HG03342 (cell line): ENCODE results near the gene GOLGB1.

Source experiments
- ATAC-seq: cut with Tn5 transposase; IDR thresholded peaks from one replicate; pipeline ENCODE4 v1.9.1; 2021; ENCODE audit warnings: mild to moderate bottlenecking, moderate library complexity; ENCODE audit not compliant: unreplicated experiment

GOLGB1 gene

DNA sequence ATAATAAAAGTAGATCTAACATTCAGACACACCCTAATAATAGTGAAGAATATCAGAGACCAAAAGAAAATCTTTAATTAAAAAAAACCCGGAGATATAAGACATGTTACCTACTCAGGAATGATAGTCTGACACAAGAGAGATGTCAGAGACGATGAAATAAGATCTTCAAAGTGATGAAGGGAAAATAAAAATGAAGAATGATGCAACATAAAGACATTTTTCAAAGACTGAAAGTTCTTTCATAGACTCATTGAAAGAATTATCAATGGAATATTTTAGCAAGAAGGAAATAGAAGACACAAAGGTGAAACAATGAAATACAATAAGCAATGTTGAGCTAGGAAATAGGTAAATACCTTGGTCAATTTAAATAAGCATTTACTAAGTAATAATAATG lies 108.4 kb downstream of the GOLGB1 start:
- ATAC-seq: no peak

DNA sequence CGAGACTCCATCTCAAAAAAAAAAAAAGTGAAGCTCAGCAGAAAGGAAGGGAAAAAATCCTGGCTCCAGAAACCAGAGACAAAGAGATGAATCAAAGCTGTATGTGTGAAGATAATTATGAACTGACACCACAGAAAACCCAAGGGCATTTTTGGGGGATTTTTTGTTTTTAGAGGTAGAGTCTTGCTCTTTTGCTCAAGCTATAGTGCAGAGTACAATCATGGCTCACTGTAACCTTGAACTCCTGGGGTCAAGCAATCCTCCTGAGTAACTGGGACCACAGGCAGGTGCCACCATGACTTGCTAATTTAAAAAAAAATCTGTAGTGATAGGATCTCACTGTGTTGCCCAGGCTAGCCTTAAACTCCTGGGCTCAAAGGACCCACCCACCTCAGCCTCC lies 111.6 kb downstream of the GOLGB1 start:
- no peak for ATAC-seq

DNA sequence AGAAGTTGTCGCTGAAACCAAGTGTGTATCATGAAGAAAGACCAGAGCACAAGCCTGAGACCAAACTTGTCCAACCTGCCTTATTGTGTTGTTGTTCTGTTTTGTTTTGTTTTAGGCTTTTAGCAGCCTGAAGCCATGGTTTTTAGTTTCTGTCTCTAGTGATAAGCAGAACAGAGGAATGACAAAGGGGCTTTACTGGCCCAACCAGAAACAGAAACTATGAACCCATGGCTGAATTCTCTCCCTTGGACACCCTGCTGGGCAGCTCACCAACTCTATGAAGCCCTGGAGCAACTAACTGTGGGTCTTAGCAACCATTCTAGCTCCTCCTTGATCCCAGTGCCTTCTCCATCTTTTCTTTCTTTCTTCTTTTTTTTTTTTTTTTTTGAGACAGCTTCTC lies 119.2 kb downstream of the GOLGB1 start:
- peak; percentile 52 for ATAC-seq

DNA sequence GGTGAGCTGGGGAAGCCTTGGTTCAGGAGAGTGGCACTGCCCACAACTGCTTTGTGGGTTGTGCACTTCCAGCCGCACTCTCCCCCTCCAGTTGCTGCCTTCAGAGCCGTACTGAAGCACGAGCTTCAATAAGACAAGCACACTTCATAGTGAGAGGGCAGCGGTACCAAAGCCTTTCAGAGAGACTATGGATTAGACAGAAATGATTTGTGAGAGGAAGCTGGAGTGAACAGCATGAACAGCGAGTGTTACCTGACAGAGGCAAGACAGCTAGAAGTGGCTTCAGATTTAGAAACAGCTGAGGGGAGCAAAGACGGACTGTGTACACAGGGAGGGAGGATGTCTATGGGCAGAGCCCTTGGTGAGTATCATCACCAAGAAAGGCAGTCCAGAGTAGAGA lies 119.9 kb downstream of the GOLGB1 start:
- no peak for ATAC-seq

DNA sequence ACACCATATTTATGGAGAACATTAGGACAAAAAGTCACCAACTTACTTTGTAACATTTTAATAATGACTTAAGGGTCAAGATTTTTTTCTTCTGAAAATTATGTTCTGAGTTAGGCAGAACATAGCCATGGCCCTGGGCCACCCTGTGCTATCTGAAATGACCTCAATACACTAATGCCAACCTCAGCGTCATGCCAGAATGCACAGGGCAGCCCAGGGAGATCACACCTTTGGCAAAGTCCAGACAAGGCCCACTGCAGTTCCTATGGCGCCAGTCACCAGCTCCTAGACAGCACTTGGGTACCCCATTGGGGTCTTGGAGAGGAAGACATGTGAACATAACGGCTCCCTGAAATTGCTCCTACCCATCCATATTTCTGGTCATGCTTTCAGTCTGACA lies 121.9 kb downstream of the GOLGB1 start:
- no peak for ATAC-seq

DNA sequence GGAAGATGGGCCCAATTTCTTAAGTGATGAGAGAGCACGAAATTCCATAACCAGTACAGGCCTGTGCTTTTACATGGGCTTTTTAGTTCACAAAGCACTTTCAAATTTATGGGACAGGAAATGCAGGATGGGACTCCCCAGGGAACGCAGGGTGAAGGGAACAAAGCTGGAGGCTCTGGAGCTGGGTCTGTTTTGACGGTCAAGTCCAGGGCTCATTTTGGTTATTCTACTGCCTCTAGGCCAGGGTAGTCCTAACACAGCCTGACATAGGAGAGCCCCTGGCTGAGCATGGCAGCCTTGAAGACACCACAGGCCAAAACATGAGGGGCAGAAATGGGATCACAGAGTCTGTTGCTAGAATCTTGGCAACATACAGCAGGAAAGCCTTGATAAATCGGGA lies 122.3 kb downstream of the GOLGB1 start:
- no peak for ATAC-seq

DNA sequence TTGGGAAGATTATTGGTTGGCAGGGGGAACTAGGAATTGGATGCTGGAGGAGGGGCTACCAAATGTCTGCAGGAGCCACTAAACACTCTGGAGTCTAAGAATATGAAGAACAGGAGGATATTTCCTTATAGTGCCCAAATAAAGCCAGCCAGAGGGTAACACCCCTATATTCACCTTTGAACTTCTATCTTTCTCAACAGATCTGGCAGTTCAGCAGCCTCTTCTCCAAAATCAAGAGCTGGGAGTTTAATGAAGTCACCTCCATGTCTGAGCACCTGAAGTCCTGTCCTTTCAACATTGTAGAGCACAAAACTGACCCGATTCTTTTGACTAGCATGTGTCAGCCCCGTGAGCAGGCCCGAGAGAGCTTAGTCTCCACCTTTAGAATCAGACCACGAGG lies 123.0 kb downstream of the GOLGB1 start:
- no peak for ATAC-seq

DNA sequence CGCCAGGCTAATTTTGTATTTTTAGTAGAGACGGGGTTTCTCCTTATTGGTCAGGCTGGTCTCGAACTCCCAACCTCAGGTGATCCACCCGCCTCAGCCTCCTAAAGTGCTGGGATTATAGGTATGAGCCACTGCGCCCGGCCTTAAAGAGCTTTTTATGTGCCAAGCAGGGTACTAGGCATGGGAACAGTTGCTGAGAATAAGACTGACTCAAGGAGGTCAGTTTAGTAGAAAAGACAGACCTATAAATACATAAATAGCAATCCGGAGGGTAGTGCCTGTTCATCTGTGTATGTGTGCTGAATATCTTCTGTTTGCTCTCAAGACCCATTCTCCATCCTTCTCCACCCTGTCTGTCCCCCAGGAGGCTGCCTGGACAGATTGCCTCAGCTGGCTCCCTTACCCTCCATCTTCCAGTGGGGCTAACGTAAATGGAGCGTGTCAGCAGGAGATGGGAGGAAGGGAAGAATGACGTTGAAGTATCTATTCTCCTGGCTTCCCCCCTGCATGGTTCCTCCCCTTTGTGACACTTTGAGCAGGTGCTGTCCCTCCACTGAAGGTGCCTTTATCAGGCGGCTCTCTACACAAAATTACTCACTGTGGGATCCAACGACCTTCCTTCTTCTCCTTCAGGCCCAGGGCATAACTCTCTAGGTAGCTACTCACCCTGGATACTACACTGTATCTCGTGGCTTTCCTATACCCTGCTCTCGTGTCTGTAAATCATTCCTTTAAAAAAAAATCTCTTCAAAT lies 125.2 kb downstream of the GOLGB1 start:
- no peak for ATAC-seq

DNA sequence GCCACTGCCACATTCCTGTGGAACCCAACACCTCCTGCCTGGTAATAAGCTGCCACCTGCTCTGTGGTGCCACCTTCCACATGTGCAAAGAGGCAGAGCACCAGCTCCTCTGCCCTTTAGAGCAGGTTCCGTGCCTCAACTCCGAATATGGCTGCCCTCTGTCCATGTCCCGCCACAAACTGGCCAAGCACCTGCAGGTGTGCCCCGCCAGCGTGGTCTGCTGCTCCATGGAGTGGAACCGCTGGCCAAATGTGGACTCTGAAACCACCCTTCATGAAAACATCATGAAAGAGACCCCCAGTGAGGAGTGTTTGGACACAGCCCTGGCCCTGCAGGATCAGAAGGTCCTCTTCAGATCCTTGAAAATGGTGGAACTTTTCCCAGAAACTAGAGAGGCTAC lies 128.1 kb downstream of the GOLGB1 start:
- ATAC-seq: no peak

DNA sequence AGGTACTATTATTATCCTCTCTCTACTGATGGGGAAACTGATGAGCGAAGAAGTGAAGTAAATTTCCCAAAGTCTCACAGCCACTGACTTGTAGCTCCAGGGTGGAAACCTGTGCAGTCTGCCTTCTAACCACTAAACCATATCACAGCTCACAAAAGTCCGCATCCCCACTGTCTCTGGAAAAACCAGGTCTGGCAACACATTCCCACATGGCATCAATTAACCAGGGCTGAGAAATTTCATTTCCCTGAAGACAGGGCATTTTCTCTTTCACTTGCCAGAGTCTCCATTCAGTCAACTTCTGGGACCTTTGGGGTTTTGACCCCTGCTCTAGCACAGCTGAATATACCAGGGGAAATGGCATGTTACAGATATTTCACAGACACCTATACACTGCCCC lies 129.8 kb downstream of the GOLGB1 start:
- no peak for ATAC-seq
